ENCODE results near the gene TP73.

- TF ChIP-seq POLR2AphosphoS5 (IDR thresholded peaks at IDR 0.05) (no peak), CTCF (IDR thresholded peaks at IDR 0.05) (no peak)
Measured at GRCh38 chr1:3696689-3697088, 44.4 kb downstream of the TP73 start.
